SU-DHL-6 (cell line): ENCODE results near the gene ANKRD13B.

Experiments
- EZH2phosphoT487 ChIP-seq: fragments of 200-600 bp; sonication (generic), shearing (Covaris generic); conservative IDR thresholded peaks from 2 replicates; pipeline ENCODE4 v1.6.1; 2018; ENCODE audit warnings: mild to moderate bottlenecking, antibody characterized with exemption, low read length, moderate library complexity, mixed read lengths
- TF ChIP-seq, protein P1 (sequence below): fragments of 200-600 bp; sonication (generic); IDR thresholded peaks from one replicate; pipeline ENCODE4 v1.5.1; 2017; ENCODE audit warnings: antibody characterized with exemption, mild to moderate bottlenecking, low read length, moderate library complexity; ENCODE audit not compliant: insufficient read depth, poor library complexity, severe bottlenecking

DNA sequence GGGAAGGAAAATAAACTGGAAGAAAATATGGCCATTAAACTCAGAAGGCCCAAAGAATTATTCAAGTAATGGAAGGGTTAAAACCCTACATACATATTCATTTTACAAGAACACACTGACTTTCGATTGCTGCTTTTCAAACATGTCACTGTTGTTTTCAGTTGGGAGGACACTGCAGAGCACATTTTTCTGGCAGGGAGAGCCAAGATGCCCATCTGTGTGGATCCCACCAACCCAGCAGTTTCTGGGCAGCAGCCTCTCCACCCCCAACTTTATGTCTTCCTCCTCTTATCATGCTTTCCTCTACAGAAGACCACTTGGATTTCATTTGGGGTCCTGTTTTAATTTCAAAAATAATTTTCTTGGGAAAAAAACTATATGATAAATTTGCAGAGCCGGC lies 36.9 kb downstream of the ANKRD13B start:
- TF ChIP-seq, protein P1, sequence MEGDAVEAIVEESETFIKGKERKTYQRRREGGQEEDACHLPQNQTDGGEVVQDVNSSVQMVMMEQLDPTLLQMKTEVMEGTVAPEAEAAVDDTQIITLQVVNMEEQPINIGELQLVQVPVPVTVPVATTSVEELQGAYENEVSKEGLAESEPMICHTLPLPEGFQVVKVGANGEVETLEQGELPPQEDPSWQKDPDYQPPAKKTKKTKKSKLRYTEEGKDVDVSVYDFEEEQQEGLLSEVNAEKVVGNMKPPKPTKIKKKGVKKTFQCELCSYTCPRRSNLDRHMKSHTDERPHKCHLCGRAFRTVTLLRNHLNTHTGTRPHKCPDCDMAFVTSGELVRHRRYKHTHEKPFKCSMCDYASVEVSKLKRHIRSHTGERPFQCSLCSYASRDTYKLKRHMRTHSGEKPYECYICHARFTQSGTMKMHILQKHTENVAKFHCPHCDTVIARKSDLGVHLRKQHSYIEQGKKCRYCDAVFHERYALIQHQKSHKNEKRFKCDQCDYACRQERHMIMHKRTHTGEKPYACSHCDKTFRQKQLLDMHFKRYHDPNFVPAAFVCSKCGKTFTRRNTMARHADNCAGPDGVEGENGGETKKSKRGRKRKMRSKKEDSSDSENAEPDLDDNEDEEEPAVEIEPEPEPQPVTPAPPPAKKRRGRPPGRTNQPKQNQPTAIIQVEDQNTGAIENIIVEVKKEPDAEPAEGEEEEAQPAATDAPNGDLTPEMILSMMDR, result no peak
- TF ChIP-seq EZH2phosphoT487, result no peak
